Measurements from ENCODE around the gene FBXO31.

DNA sequence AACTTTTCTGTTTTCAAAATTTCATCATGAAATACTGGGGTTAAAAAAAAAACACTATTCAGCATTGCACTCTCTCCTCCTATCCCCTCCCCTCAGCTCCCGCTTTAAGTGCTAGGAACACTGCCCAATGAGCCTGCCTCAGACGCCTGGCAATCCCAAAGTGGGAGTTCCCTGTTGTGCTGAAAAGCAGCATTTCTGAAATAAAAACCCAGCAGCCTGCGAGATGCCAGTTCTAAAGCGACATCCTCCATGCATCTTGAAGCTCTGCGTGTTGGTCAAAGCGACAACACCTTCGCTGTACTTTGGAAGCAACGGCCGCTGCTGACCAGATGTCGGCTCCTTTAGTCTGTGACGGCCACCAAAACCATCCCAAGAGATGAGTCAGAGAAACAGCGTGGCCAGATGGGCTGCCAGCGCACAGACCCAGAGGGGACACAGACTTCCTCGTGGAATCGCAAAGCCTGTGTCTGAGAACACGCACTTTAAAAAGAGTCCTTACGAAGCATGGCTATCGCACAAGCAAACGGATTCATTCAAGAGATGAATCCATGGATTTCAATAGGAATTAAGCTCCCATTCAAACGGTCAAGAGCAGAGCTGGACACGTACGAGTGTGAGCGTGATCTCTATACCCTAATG, 32.8 kb downstream of the FBXO31 start:
- TF ChIP-seq REST (IDR thresholded peaks at IDR 0.05; ENCODE audit: borderline replicate concordance) (no peak), POLR2AphosphoS5 (IDR thresholded peaks at IDR 0.05) (no peak), EZH2 (IDR thresholded peaks at IDR 0.05; ENCODE audit: borderline replicate concordance, insufficient read depth, low read length, poor library complexity, severe bottlenecking) (no peak), SMC3 (conservative IDR thresholded peaks at IDR 0.05; ENCODE audit: poor library complexity) (no peak), TAF1 (IDR thresholded peaks at IDR 0.05; ENCODE audit: low read depth) (no peak)
- TF ChIP-seq, protein P1, sequence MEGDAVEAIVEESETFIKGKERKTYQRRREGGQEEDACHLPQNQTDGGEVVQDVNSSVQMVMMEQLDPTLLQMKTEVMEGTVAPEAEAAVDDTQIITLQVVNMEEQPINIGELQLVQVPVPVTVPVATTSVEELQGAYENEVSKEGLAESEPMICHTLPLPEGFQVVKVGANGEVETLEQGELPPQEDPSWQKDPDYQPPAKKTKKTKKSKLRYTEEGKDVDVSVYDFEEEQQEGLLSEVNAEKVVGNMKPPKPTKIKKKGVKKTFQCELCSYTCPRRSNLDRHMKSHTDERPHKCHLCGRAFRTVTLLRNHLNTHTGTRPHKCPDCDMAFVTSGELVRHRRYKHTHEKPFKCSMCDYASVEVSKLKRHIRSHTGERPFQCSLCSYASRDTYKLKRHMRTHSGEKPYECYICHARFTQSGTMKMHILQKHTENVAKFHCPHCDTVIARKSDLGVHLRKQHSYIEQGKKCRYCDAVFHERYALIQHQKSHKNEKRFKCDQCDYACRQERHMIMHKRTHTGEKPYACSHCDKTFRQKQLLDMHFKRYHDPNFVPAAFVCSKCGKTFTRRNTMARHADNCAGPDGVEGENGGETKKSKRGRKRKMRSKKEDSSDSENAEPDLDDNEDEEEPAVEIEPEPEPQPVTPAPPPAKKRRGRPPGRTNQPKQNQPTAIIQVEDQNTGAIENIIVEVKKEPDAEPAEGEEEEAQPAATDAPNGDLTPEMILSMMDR (IDR thresholded peaks at IDR 0.05; ENCODE audit: poor library complexity, severe bottlenecking): no peak
